HEK293 (cell line): Measurements from ENCODE around the gene RNF217.

Source experiments
- CTCF ChIA-PET: fragments of 350-600 bp; formaldehyde crosslinking; extraction: SDS; loops from one replicate; lab custom pipeline; 2021; ENCODE audit warnings: antibody characterized with exemption; lab: Yijun Ruan, JAX
- POLR2A ChIA-PET: fragments of 300-600 bp; formaldehyde crosslinking; extraction: SDS; loops from one replicate; lab custom pipeline; 2020; ENCODE audit warnings: antibody characterized with exemption, inconsistent platforms; lab: Yijun Ruan, JAX
- H3K27ac ChIP-seq: fragments of 200-500 bp; sonication (Bioruptor generic); 2 replicates; pipeline ENCODE4 v1.5.1; 2014; ENCODE audit warnings: low read depth, low read length, control low read depth, inconsistent platforms; ENCODE audit errors: extremely low read depth
- H3K36me3 ChIP-seq, 2 experiments: fragments of 200-500 bp in 1 of 2; sonication (Bioruptor generic) in 1 of 2; 1 replicate in 1 of 2; 2 replicates in 1 of 2; pipeline ENCODE4 v1.5.1; 2014 to 2017; ENCODE audit warnings: inconsistent platforms in 2 of 2, low read length in 2 of 2; ENCODE audit not compliant: control insufficient read depth in 2 of 2, insufficient read depth in 1 of 2
- H3K4me1 ChIP-seq: fragments of 200-500 bp; sonication (Bioruptor generic); 2 replicates; pipeline ENCODE4 v1.5.1; 2014; ENCODE audit warnings: mild to moderate bottlenecking, low read length, inconsistent platforms; ENCODE audit not compliant: control insufficient read depth, insufficient read depth
- H3K4me3 ChIP-seq: 2 replicates; pipeline ENCODE4 v1.5.1; 2011; ENCODE audit warnings: low read depth, mild to moderate bottlenecking, control low read depth, low read length, moderate library complexity
- H3K9me3 ChIP-seq: fragments of 200-500 bp; sonication (Bioruptor generic); 2 replicates; pipeline ENCODE4 v1.5.1; 2014; ENCODE audit warnings: low read depth, low read length, inconsistent platforms; ENCODE audit not compliant: control insufficient read depth, insufficient read depth
- FEZF1 ChIP-seq: fragments of 450-650 bp; formaldehyde crosslinking; IDR thresholded peaks from 2 replicates; pipeline ENCODE4 v1.5.1; 2016; ENCODE audit warnings: missing biosample characterization, missing genetic modification characterization
- GLIS2 ChIP-seq: fragments of 450-650 bp; formaldehyde crosslinking; IDR thresholded peaks from 2 replicates; pipeline ENCODE4 v1.5.1; 2016; ENCODE audit warnings: missing biosample characterization, missing genetic modification characterization
- MZF1 ChIP-seq: fragments of 450-650 bp; formaldehyde crosslinking; IDR thresholded peaks from 2 replicates; pipeline ENCODE4 v1.5.1; 2017; ENCODE audit warnings: missing biosample characterization, missing genetic modification characterization, borderline replicate concordance
- OSR2 ChIP-seq: fragments of 450-650 bp; formaldehyde crosslinking; IDR thresholded peaks from 2 replicates; pipeline ENCODE4 v1.5.1; 2016; ENCODE audit warnings: missing biosample characterization, missing genetic modification characterization
- ZNF132 ChIP-seq: fragments of 450-650 bp; formaldehyde crosslinking; IDR thresholded peaks from 2 replicates; pipeline ENCODE4 v1.5.1; 2017; ENCODE audit warnings: missing biosample characterization, missing genetic modification characterization, borderline replicate concordance
- ZNF140 ChIP-seq: fragments of 450-650 bp; formaldehyde crosslinking; IDR thresholded peaks from 2 replicates; pipeline ENCODE4 v1.5.1; 2016; ENCODE audit warnings: missing biosample characterization, missing genetic modification characterization
- ZNF169 ChIP-seq: fragments of 450-650 bp; formaldehyde crosslinking; IDR thresholded peaks from 2 replicates; pipeline ENCODE4 v1.5.1; 2016; ENCODE audit warnings: missing biosample characterization, missing genetic modification characterization
- ZNF24 ChIP-seq: fragments of 450-650 bp; formaldehyde crosslinking; IDR thresholded peaks from 2 replicates; pipeline ENCODE4 v1.5.1; 2016; ENCODE audit warnings: missing biosample characterization, missing genetic modification characterization
- ZNF311 ChIP-seq: fragments of 450-650 bp; formaldehyde crosslinking; IDR thresholded peaks from 2 replicates; pipeline ENCODE4 v1.5.1; 2017; ENCODE audit warnings: missing biosample characterization, missing genetic modification characterization, borderline replicate concordance
- ZNF423 ChIP-seq: fragments of 450-650 bp; formaldehyde crosslinking; IDR thresholded peaks from 2 replicates; pipeline ENCODE4 v1.5.1; 2016; ENCODE audit warnings: missing biosample characterization, missing genetic modification characterization
- ZNF530 ChIP-seq: fragments of 450-650 bp; formaldehyde crosslinking; IDR thresholded peaks from 2 replicates; pipeline ENCODE4 v1.5.1; 2016; ENCODE audit warnings: low read depth, missing biosample characterization, missing genetic modification characterization
- ZNF670 ChIP-seq: fragments of 450-650 bp; formaldehyde crosslinking; IDR thresholded peaks from 2 replicates; pipeline ENCODE4 v1.5.1; 2016; ENCODE audit warnings: missing biosample characterization, missing genetic modification characterization, low read depth
- ZNF843 ChIP-seq: fragments of 450-650 bp; formaldehyde crosslinking; IDR thresholded peaks from 2 replicates; pipeline ENCODE4 v1.5.1; 2016; ENCODE audit warnings: missing biosample characterization, missing genetic modification characterization
- ZXDB ChIP-seq: fragments of 450-650 bp; formaldehyde crosslinking; IDR thresholded peaks from 2 replicates; pipeline ENCODE4 v1.5.1; 2016; ENCODE audit warnings: missing biosample characterization, missing genetic modification characterization
- TF ChIP-seq, protein P1 (sequence below): fragments of 450-650 bp; formaldehyde crosslinking; IDR thresholded peaks from 2 replicates; pipeline ENCODE4 v1.5.1; 2016; ENCODE audit warnings: missing biosample characterization, missing genetic modification characterization, low read depth
- TF ChIP-seq, protein P2 (sequence below): fragments of 450-650 bp; formaldehyde crosslinking; IDR thresholded peaks from 2 replicates; pipeline ENCODE4 v1.5.1; 2016; ENCODE audit warnings: missing biosample characterization, missing genetic modification characterization, low read depth
- TF ChIP-seq, protein P3 (sequence below): fragments of 450-650 bp; formaldehyde crosslinking; IDR thresholded peaks from 2 replicates; pipeline ENCODE4 v1.5.1; 2016; ENCODE audit warnings: missing biosample characterization, missing genetic modification characterization
- TF ChIP-seq, protein P4 (sequence below): fragments of 450-650 bp; IDR thresholded peaks from 2 replicates; pipeline ENCODE4 v1.5.1; 2018; ENCODE audit warnings: missing biosample characterization, mild to moderate bottlenecking, missing genetic modification characterization
- TF ChIP-seq, protein P5 (sequence below): sonication (generic); formaldehyde crosslinking; IDR thresholded peaks from 2 replicates; pipeline ENCODE4 v1.8.1; 2022; ENCODE audit warnings: mild to moderate bottlenecking, moderate library complexity, missing genetic modification reagents
- TF ChIP-seq, protein P6 (sequence below): fragments of 450-650 bp; formaldehyde crosslinking; IDR thresholded peaks from 2 replicates; pipeline ENCODE4 v1.5.1; 2016; ENCODE audit warnings: missing biosample characterization, missing genetic modification characterization
- TF ChIP-seq, protein P7 (sequence below): fragments of 450-650 bp; formaldehyde crosslinking; optimal IDR thresholded peaks from 2 replicates; pipeline ENCODE3; 2016; ENCODE audit warnings: missing biosample characterization, mild to moderate bottlenecking, missing genetic modification characterization

The RNF217 gene

DNA sequence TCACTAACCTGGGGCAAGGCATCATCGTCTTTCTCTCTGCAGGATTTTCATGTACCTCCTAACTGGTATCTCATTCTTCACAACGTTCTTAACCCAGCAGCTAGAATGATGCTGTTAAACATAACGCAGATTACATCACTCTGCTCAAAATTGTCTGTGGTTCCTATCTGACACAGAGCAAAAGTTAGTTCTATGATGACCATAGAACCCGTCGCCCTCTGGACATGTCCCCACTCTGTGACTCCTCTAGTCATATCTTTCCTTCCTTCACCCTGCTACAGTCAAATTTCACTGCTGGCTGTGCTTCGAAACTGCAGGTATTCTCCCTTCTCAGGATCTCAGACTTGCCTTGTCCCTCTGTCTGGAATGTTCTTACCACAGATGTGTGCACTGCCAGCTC lies 103.9 kb downstream of the RNF217 start:
- Histone ChIP-seq H3K4me1 (peaks cover 20% of the 10 kb centered on the region), H3K36me3 (no peaks in the 10 kb centered on the region), H3K27ac (no peak overlapping the region)
- CTCF ChIA-PET, result interaction anchor here (0.5 to 3.2 kb wide), 4 partner anchors 12 to 195 kb away, joined by 3 to 9 read pairs (median 4); no protein-coding TSS in a partner anchor
- no peak for TF ChIP-seq ZNF140 (tag by site-specific recombination)
- TF ChIP-seq, protein P1, sequence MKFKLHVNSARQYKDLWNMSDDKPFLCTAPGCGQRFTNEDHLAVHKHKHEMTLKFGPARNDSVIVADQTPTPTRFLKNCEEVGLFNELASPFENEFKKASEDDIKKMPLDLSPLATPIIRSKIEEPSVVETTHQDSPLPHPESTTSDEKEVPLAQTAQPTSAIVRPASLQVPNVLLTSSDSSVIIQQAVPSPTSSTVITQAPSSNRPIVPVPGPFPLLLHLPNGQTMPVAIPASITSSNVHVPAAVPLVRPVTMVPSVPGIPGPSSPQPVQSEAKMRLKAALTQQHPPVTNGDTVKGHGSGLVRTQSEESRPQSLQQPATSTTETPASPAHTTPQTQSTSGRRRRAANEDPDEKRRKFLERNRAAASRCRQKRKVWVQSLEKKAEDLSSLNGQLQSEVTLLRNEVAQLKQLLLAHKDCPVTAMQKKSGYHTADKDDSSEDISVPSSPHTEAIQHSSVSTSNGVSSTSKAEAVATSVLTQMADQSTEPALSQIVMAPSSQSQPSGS (tag by site-specific recombination), result 0 out of 2 replicates have a peak, but pooled peaks have one; percentile 18
- TF ChIP-seq, all 188 proteins: peak for 1
- Histone ChIP-seq H3K4me3 (no peak overlapping the region), H3K9me3 (no peaks in the 10 kb centered on the region)
- POLR2A ChIA-PET, result no interaction called here

DNA sequence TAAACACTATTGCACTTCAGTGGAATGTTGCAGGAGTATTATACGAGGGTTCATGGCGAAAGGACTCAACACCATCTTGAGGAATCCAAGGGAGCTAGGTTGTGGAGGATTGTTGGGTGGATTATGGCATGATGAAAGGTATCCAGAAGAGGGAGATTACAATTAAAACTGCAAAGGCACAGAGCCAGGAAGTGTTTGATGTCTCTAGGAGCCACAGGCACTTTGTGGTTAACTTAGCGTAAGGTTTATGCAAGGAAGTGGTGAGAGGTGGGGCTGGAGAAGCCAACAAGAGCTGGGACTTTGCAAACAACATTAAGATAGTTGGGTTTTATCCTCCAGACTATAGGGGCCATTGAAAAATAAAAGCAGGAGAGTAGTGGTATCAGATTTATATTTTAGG lies 104.7 kb downstream of the RNF217 start:
- H3K27ac ChIP-seq, result no peak overlapping the region
- H3K9me3 ChIP-seq, result no peaks in the 10 kb centered on the region
- no peaks in the 10 kb centered on the region for H3K36me3 ChIP-seq
- ChIA-PET POLR2A (interaction anchor here (0.8 kb wide), 1 partner anchor 53 kb away, joined by 3 read pairs; no protein-coding TSS in a partner anchor), CTCF (interaction anchor here (0.8 to 3.2 kb wide), 4 partner anchors 8 to 196 kb away, joined by 3 to 9 read pairs (median 4); no protein-coding TSS in a partner anchor)
- H3K4me1 ChIP-seq, result peaks cover 20% of the 10 kb centered on the region
- no peak overlapping the region for H3K4me3 ChIP-seq
- 0 out of 2 replicates have a peak, but pooled peaks have one; percentile 22 for TF ChIP-seq ZNF843
- TF ChIP-seq, protein P2, sequence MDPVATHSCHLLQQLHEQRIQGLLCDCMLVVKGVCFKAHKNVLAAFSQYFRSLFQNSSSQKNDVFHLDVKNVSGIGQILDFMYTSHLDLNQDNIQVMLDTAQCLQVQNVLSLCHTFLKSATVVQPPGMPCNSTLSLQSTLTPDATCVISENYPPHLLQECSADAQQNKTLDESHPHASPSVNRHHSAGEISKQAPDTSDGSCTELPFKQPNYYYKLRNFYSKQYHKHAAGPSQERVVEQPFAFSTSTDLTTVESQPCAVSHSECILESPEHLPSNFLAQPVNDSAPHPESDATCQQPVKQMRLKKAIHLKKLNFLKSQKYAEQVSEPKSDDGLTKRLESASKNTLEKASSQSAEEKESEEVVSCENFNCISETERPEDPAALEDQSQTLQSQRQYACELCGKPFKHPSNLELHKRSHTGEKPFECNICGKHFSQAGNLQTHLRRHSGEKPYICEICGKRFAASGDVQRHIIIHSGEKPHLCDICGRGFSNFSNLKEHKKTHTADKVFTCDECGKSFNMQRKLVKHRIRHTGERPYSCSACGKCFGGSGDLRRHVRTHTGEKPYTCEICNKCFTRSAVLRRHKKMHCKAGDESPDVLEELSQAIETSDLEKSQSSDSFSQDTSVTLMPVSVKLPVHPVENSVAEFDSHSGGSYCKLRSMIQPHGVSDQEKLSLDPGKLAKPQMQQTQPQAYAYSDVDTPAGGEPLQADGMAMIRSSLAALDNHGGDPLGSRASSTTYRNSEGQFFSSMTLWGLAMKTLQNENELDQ (tag by site-specific recombination), result no peak
- TF ChIP-seq ZXDB (tag by site-specific recombination), result peak; percentile 53
- no peak for TF ChIP-seq ZNF670 (tag by site-specific recombination)
- no peak for TF ChIP-seq ZNF169 (tag by site-specific recombination)
- TF ChIP-seq, protein P3, sequence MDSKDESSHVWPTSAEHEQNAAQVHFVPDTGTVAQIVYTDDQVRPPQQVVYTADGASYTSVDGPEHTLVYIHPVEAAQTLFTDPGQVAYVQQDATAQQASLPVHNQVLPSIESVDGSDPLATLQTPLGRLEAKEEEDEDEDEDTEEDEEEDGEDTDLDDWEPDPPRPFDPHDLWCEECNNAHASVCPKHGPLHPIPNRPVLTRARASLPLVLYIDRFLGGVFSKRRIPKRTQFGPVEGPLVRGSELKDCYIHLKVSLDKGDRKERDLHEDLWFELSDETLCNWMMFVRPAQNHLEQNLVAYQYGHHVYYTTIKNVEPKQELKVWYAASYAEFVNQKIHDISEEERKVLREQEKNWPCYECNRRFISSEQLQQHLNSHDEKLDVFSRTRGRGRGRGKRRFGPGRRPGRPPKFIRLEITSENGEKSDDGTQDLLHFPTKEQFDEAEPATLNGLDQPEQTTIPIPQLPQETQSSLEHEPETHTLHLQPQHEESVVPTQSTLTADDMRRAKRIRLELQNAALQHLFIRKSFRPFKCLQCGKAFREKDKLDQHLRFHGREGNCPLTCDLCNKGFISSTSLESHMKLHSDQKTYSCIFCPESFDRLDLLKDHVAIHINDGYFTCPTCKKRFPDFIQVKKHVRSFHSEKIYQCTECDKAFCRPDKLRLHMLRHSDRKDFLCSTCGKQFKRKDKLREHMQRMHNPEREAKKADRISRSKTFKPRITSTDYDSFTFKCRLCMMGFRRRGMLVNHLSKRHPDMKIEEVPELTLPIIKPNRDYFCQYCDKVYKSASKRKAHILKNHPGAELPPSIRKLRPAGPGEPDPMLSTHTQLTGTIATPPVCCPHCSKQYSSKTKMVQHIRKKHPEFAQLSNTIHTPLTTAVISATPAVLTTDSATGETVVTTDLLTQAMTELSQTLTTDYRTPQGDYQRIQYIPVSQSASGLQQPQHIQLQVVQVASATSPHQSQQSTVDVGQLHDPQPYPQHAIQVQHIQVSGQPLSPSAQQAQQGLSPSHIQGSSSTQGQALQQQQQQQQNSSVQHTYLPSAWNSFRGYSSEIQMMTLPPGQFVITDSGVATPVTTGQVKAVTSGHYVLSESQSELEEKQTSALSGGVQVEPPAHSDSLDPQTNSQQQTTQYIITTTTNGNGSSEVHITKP (tag by site-specific recombination), result peak; percentile 42; the same call in 1 of the 2 replicates
- TF ChIP-seq MZF1 (tag by site-specific recombination), result peak; percentile 74
- TF ChIP-seq FEZF1, result peak; percentile 41; the same call in 1 of the 2 replicates
- TF ChIP-seq, protein P4, sequence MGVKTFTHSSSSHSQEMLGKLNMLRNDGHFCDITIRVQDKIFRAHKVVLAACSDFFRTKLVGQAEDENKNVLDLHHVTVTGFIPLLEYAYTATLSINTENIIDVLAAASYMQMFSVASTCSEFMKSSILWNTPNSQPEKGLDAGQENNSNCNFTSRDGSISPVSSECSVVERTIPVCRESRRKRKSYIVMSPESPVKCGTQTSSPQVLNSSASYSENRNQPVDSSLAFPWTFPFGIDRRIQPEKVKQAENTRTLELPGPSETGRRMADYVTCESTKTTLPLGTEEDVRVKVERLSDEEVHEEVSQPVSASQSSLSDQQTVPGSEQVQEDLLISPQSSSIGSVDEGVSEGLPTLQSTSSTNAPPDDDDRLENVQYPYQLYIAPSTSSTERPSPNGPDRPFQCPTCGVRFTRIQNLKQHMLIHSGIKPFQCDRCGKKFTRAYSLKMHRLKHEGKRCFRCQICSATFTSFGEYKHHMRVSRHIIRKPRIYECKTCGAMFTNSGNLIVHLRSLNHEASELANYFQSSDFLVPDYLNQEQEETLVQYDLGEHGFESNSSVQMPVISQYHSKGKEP, result 0 out of 2 replicates have a peak, but pooled peaks have one; percentile 59
- TF ChIP-seq, protein P5, sequence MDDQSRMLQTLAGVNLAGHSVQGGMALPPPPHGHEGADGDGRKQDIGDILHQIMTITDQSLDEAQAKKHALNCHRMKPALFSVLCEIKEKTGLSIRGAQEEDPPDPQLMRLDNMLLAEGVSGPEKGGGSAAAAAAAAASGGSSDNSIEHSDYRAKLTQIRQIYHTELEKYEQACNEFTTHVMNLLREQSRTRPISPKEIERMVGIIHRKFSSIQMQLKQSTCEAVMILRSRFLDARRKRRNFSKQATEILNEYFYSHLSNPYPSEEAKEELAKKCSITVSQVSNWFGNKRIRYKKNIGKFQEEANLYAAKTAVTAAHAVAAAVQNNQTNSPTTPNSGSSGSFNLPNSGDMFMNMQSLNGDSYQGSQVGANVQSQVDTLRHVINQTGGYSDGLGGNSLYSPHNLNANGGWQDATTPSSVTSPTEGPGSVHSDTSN (CRISPR knock-in tag), result no peak
- TF ChIP-seq ZNF423 (tag by site-specific recombination), result no peak
- no peak for TF ChIP-seq ZNF530 (tag by site-specific recombination)
- peak; percentile 63; the same call in 1 of the 2 replicates for TF ChIP-seq OSR2 (tag by site-specific recombination)
- no peak for TF ChIP-seq ZNF24 (tag by site-specific recombination)
- TF ChIP-seq, protein P6, sequence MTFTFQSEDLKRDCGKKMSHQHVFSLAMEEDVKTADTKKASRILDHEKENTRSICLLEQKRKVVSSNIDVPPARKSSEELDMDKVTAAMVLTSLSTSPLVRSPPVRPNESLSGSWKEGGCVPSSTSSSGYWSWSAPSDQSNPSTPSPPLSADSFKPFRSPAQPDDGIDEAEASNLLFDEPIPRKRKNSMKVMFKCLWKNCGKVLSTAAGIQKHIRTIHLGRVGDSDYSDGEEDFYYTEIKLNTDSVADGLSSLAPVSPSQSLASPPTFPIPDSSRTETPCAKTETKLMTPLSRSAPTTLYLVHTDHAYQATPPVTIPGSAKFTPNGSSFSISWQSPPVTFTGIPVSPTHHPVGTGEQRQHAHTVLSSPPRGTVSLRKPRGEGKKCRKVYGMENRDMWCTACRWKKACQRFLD (tag by site-specific recombination), result no peak
- TF ChIP-seq, protein P7, sequence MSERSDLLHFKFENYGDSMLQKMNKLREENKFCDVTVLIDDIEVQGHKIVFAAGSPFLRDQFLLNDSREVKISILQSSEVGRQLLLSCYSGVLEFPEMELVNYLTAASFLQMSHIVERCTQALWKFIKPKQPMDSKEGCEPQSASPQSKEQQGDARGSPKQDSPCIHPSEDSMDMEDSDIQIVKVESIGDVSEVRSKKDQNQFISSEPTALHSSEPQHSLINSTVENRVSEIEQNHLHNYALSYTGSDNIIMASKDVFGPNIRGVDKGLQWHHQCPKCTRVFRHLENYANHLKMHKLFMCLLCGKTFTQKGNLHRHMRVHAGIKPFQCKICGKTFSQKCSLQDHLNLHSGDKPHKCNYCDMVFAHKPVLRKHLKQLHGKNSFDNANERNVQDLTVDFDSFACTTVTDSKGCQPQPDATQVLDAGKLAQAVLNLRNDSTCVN (tag by site-specific recombination), result no peak
- no peak for TF ChIP-seq ZNF311 (tag by site-specific recombination)
- no peak for TF ChIP-seq GLIS2
- TF ChIP-seq ZNF132 (tag by site-specific recombination), result no peak
